HepG2 (cell line): ENCODE data around the gene TAF6L. TPM values are rescaled to one million over a fixed set of nuclear protein-coding genes. Genes with fewer than 3 reads are reported as not detected.

ENCODE experiments used
- DNMT1 ChIP-seq: sonication (generic); formaldehyde crosslinking; IDR thresholded peaks from 2 replicates; pipeline ENCODE4 v1.5.1; 2020; ENCODE audit warnings: mild to moderate bottlenecking, missing genetic modification reagents
- DRAP1 ChIP-seq: IDR thresholded peaks from 2 replicates; pipeline ENCODE4 v1.6.1; 2016; ENCODE audit warnings: missing genetic modification reagents, missing compliant biosample characterization
- ELF4 ChIP-seq: sonication (generic); formaldehyde crosslinking; IDR thresholded peaks from 2 replicates; pipeline ENCODE4 v1.5.0; 2020; ENCODE audit warnings: missing genetic modification reagents, mild to moderate bottlenecking, moderate library complexity, borderline replicate concordance
- NFYC ChIP-seq: IDR thresholded peaks from 2 replicates; pipeline ENCODE4 v1.6.1; 2016; ENCODE audit warnings: missing genetic modification reagents, missing compliant biosample characterization
- PHF20 ChIP-seq: sonication (generic); formaldehyde crosslinking; IDR thresholded peaks from 2 replicates; pipeline ENCODE4 v1.5.0; 2020; ENCODE audit warnings: mild to moderate bottlenecking, missing genetic modification reagents
- RFX5 ChIP-seq: IDR thresholded peaks from 2 replicates; pipeline ENCODE4 v1.6.1; 2011; ENCODE audit warnings: low read depth, low read length, improper control_type of control experiment
- SCMH1 ChIP-seq: sonication (generic); formaldehyde crosslinking; IDR thresholded peaks from 2 replicates; pipeline ENCODE4 v1.9.0; 2021; ENCODE audit warnings: missing genetic modification reagents, mild to moderate bottlenecking, borderline replicate concordance
- ZNF547 ChIP-seq: sonication (generic); formaldehyde crosslinking; IDR thresholded peaks from 2 replicates; pipeline ENCODE4 v1.5.1; 2020; ENCODE audit warnings: mild to moderate bottlenecking, missing genetic modification reagents
- polyA plus RNA-seq, 8 experiments: library from polyadenylated mRNA; depleted of rRNA in 3 of 8; stranded (reverse) in 7 of 8; unstranded in 1 of 8; fragments of >200 nt; fragmentation: Illumina TruSeq in 4 of 8; extraction: Trizol in 4 of 8; gene quantifications; 2 replicates each; pipeline versions ENCODE4 v1.2.1 to v1.2.3, GENCODE V29; 2011 to 2016; ENCODE audit warnings: low read depth in 4 of 8, missing spikeins in 1 of 8, mixed read lengths in 1 of 8; ENCODE audit not compliant: insufficient read depth in 1 of 8
- total RNA-seq, 5 experiments: library from RNA; depleted of rRNA; stranded (reverse); fragments of >200 nt; fragmentation: Illumina TruSeq; extraction: Trizol; gene quantifications; 2 replicates each; pipeline ENCODE4 v1.2.3, GENCODE V29; 2016; ENCODE audit warnings: low read depth in 1 of 5
- TF ChIP-seq, protein P1 (sequence below): sonication (generic); formaldehyde crosslinking; IDR thresholded peaks from 2 replicates; pipeline ENCODE4 v1.5.0; 2020; ENCODE audit warnings: missing genetic modification reagents
- TF ChIP-seq, protein P2 (sequence below): sonication (generic); formaldehyde crosslinking; IDR thresholded peaks from 2 replicates; pipeline ENCODE4 v1.4.0; 2020; ENCODE audit warnings: mild to moderate bottlenecking, missing genetic modification reagents
- TF ChIP-seq, protein P3 (sequence below): sonication (generic); formaldehyde crosslinking; IDR thresholded peaks from 2 replicates; pipeline ENCODE4 v1.4.0; 2020; ENCODE audit warnings: mild to moderate bottlenecking, missing genetic modification reagents
- TF ChIP-seq, protein P4 (sequence below): sonication (generic); formaldehyde crosslinking; IDR thresholded peaks from 2 replicates; pipeline ENCODE4 v1.4.0; 2020; ENCODE audit warnings: missing genetic modification reagents
- TF ChIP-seq, protein P5 (sequence below): sonication (generic); formaldehyde crosslinking; conservative IDR thresholded peaks from 2 replicates; pipeline ENCODE4 v1.4.0; 2020; ENCODE audit warnings: mild to moderate bottlenecking, missing genetic modification reagents, moderate library complexity

TAF6L gene
- total and polyA plus RNA-seq, 2 of the 13 experiments (the other 11 are each of a cell fraction or from before 2014, with no cell fraction given), result 12.6 to 19.4 TPM

- TF ChIP-seq, protein P1, sequence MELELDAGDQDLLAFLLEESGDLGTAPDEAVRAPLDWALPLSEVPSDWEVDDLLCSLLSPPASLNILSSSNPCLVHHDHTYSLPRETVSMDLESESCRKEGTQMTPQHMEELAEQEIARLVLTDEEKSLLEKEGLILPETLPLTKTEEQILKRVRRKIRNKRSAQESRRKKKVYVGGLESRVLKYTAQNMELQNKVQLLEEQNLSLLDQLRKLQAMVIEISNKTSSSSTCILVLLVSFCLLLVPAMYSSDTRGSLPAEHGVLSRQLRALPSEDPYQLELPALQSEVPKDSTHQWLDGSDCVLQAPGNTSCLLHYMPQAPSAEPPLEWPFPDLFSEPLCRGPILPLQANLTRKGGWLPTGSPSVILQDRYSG (CRISPR knock-in tag), result no peak
- TF ChIP-seq DNMT1 (CRISPR knock-in tag) (no peak), SCMH1 (CRISPR knock-in tag) (no peak), RFX5 (peak; percentile 56; the same call in 1 of the 2 replicates), PHF20 (peak; percentile 83), ZNF547 (CRISPR knock-in tag) (peak; percentile 35; the same call in 1 of the 2 replicates), DRAP1 (peak; percentile 83), ELF4 (CRISPR knock-in tag) (peak; percentile 82; the same call in 1 of the 2 replicates), NFYC (CRISPR knock-in tag) (peak; percentile 98)
- TF ChIP-seq, protein P2, sequence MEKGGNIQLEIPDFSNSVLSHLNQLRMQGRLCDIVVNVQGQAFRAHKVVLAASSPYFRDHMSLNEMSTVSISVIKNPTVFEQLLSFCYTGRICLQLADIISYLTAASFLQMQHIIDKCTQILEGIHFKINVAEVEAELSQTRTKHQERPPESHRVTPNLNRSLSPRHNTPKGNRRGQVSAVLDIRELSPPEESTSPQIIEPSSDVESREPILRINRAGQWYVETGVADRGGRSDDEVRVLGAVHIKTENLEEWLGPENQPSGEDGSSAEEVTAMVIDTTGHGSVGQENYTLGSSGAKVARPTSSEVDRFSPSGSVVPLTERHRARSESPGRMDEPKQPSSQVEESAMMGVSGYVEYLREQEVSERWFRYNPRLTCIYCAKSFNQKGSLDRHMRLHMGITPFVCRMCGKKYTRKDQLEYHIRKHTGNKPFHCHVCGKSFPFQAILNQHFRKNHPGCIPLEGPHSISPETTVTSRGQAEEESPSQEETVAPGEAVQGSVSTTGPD (CRISPR knock-in tag), result no peak
- TF ChIP-seq, protein P3, sequence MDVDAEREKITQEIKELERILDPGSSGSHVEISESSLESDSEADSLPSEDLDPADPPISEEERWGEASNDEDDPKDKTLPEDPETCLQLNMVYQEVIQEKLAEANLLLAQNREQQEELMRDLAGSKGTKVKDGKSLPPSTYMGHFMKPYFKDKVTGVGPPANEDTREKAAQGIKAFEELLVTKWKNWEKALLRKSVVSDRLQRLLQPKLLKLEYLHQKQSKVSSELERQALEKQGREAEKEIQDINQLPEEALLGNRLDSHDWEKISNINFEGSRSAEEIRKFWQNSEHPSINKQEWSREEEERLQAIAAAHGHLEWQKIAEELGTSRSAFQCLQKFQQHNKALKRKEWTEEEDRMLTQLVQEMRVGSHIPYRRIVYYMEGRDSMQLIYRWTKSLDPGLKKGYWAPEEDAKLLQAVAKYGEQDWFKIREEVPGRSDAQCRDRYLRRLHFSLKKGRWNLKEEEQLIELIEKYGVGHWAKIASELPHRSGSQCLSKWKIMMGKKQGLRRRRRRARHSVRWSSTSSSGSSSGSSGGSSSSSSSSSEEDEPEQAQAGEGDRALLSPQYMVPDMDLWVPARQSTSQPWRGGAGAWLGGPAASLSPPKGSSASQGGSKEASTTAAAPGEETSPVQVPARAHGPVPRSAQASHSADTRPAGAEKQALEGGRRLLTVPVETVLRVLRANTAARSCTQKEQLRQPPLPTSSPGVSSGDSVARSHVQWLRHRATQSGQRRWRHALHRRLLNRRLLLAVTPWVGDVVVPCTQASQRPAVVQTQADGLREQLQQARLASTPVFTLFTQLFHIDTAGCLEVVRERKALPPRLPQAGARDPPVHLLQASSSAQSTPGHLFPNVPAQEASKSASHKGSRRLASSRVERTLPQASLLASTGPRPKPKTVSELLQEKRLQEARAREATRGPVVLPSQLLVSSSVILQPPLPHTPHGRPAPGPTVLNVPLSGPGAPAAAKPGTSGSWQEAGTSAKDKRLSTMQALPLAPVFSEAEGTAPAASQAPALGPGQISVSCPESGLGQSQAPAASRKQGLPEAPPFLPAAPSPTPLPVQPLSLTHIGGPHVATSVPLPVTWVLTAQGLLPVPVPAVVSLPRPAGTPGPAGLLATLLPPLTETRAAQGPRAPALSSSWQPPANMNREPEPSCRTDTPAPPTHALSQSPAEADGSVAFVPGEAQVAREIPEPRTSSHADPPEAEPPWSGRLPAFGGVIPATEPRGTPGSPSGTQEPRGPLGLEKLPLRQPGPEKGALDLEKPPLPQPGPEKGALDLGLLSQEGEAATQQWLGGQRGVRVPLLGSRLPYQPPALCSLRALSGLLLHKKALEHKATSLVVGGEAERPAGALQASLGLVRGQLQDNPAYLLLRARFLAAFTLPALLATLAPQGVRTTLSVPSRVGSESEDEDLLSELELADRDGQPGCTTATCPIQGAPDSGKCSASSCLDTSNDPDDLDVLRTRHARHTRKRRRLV (CRISPR knock-in tag), result no peak
- TF ChIP-seq, protein P4, sequence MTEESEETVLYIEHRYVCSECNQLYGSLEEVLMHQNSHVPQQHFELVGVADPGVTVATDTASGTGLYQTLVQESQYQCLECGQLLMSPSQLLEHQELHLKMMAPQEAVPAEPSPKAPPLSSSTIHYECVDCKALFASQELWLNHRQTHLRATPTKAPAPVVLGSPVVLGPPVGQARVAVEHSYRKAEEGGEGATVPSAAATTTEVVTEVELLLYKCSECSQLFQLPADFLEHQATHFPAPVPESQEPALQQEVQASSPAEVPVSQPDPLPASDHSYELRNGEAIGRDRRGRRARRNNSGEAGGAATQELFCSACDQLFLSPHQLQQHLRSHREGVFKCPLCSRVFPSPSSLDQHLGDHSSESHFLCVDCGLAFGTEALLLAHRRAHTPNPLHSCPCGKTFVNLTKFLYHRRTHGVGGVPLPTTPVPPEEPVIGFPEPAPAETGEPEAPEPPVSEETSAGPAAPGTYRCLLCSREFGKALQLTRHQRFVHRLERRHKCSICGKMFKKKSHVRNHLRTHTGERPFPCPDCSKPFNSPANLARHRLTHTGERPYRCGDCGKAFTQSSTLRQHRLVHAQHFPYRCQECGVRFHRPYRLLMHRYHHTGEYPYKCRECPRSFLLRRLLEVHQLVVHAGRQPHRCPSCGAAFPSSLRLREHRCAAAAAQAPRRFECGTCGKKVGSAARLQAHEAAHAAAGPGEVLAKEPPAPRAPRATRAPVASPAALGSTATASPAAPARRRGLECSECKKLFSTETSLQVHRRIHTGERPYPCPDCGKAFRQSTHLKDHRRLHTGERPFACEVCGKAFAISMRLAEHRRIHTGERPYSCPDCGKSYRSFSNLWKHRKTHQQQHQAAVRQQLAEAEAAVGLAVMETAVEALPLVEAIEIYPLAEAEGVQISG (CRISPR knock-in tag), result peak; percentile 26; the same call in 1 of the 2 replicates
- TF ChIP-seq, protein P5, sequence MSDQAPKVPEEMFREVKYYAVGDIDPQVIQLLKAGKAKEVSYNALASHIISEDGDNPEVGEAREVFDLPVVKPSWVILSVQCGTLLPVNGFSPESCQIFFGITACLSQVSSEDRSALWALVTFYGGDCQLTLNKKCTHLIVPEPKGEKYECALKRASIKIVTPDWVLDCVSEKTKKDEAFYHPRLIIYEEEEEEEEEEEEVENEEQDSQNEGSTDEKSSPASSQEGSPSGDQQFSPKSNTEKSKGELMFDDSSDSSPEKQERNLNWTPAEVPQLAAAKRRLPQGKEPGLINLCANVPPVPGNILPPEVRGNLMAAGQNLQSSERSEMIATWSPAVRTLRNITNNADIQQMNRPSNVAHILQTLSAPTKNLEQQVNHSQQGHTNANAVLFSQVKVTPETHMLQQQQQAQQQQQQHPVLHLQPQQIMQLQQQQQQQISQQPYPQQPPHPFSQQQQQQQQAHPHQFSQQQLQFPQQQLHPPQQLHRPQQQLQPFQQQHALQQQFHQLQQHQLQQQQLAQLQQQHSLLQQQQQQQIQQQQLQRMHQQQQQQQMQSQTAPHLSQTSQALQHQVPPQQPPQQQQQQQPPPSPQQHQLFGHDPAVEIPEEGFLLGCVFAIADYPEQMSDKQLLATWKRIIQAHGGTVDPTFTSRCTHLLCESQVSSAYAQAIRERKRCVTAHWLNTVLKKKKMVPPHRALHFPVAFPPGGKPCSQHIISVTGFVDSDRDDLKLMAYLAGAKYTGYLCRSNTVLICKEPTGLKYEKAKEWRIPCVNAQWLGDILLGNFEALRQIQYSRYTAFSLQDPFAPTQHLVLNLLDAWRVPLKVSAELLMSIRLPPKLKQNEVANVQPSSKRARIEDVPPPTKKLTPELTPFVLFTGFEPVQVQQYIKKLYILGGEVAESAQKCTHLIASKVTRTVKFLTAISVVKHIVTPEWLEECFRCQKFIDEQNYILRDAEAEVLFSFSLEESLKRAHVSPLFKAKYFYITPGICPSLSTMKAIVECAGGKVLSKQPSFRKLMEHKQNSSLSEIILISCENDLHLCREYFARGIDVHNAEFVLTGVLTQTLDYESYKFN (CRISPR knock-in tag), result peak; percentile 40; the same call in 1 of the 2 replicates
Measured at GRCh38 chr11:62753736-62754603, 17.2 kb upstream of the TAF6L start, which contains the start of gene ZBTB3 (continued).
